Activated T-cell treated with anti-CD3 and anti-CD28 coated beads for 4 hours (primary cell): Measurements from ENCODE around the gene APEX1.
"Not testable (repeated sequence)": the region's sequence is repeated elsewhere in the genome, so short reads cannot be mapped to it uniquely, and the experiment has no call there.

Experiments
- DNase-seq: peaks from one replicate; pipeline ENCODE4 v3.0.0-alpha.2; 2020

APEX1 gene

DNA sequence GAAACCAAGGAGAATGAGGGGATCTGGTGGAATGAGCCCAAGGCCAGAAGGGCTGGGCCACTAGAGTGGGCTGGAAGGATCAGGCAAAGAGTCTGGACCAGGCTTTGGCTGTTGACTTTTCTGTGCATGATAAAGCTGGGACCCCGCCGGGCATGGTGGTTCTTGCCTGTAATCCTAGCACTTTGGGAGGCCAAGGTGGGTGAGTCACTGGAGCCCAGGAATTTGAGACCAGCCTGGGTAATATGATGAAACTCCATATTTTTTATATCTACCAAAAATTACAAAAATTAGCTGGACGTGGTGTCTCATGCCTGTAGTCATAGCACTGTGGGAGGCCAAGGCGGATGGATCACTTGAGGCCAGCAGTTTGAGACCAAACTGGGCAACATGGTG, 18.7 kb upstream of the APEX1 start:
- no peak for DNase-seq

DNA sequence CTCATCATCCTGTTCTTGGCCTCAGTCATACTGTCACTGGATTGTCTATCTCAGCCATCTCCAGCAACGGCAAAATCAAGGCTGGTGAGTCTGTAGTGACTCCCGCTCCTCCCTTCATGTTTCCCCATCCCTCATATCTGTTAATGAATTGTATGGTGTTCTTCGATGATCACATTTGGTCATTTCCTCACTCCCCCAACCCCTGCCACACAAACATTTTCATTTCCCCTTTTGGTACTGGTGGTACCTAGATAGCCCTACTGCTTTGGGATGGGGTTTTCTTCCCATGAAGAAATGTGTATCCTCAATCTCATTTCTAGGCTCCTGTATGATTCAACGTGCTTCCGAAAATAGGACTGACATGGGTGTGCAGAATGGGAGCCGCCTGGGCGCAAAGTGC, 16.4 kb upstream of the APEX1 start:
- no peak for DNase-seq

DNA sequence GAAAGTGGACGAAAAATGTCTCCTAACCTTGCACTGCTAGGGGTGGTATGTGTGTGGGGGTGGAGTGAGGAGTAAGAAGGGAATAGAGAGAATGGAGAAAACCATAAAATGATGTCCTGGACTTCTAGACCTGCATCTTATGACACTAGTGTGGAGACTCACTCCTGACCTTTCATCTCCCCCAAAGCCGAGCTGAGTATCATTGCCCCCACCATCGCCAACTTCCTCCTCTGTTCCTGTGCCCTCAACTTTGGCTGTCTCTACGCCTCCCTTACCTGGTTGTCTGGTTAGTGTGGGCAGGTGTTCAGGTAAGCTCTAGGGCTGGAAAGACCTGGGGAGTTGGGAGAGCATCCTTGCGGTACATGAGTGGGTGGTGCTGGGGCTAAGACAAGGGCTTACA, 14.6 kb upstream of the APEX1 start:
- DNase-seq = no peak

DNA sequence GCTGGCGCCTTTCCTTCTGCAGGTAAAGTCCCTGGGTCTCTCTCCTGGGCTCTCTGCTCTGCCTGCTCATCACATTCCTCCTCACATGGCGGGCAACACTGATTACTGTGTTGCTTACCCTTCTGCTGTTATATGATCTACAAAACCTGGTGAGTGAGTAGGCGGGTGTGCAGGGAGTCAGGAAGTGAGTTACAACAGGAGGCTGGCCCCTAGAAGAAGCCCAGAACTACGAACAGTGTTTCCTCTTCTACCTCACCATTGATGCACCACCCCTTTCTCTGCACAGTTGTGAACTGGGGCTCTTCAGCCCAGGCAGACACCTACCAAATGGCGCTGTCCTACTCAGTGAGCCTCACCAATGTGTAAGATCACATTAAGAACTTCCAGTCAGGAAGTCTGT, 14.1 kb upstream of the APEX1 start:
- no peak for DNase-seq

DNA sequence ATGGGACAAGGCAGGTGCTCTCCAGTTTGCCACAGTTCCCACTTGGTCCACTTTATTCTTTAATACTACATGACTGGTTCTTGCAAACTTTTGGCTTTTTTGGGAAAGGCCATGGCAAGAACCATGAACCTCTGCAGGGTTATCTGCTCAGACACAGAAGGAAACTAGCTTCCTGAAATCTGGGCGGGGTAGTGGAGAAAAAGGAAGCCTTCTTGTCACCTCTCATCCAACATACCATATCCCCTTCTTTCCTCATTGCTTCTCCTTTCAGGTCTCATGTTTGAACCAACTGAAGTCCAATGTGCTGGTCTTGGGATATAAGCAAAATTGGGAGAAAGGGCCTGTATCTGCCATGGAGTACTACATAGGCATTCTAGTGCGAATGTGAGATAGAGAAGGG, 13.6 kb upstream of the APEX1 start:
- DNase-seq = no peak

DNA sequence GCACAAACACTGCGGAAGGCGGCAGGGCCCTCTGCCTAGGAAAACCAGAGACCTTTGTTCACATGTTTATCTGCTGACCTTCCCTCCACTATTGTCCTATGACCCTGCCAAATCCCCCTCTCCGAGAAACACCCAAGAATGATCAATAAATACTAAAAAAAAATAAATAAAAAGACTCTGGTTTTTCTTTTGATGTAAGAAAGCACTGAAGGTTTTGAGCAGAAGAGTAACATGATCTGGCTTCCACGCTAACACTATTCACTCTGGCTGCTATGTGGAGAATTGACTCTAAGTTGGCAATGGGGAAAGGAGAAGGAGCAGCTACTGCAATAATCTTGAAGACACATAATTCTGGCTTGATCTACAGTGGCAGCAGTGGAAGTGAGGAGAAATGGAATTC, 11.4 kb upstream of the APEX1 start:
- DNase-seq = not testable (repeated sequence)

DNA sequence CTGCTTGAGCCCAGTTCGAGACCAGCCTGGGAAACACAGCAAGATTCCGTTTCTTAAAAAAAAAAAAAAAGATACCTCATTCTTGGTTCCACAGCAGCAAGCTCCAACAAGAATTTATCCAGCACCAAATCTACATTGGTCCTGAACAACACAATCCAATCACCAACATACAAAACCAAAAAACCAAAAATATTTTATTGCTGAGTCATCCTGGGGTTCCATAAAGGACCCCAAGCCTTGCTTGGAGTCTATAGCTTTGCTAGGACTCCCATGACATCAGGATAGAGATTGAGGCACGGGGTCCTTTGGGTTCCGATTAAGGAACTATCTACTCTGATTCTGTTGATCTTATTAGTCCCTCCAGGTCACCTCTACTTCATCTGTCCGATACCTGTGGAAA, 8.1 kb upstream of the APEX1 start:
- no peak for DNase-seq

DNA sequence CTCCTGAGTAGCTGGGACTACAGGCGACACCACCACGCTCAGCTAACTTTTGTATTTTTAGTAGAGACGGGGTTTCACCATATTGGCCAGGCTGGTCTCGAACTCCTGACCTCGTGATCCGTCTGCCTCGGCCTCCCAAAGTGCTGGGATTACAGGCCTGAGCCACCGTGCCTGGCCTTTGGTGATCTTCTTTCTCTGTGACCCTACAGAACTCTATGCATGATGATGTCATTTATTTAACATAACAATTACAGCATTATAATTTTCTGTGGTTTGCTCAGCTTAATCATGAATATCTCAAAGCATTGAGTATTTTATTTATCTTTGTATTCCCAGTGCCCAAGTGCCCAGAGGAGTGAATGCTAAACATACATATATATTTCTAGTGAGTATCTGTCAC, 2.2 kb upstream of the APEX1 start:
- not testable (repeated sequence) for DNase-seq

DNA sequence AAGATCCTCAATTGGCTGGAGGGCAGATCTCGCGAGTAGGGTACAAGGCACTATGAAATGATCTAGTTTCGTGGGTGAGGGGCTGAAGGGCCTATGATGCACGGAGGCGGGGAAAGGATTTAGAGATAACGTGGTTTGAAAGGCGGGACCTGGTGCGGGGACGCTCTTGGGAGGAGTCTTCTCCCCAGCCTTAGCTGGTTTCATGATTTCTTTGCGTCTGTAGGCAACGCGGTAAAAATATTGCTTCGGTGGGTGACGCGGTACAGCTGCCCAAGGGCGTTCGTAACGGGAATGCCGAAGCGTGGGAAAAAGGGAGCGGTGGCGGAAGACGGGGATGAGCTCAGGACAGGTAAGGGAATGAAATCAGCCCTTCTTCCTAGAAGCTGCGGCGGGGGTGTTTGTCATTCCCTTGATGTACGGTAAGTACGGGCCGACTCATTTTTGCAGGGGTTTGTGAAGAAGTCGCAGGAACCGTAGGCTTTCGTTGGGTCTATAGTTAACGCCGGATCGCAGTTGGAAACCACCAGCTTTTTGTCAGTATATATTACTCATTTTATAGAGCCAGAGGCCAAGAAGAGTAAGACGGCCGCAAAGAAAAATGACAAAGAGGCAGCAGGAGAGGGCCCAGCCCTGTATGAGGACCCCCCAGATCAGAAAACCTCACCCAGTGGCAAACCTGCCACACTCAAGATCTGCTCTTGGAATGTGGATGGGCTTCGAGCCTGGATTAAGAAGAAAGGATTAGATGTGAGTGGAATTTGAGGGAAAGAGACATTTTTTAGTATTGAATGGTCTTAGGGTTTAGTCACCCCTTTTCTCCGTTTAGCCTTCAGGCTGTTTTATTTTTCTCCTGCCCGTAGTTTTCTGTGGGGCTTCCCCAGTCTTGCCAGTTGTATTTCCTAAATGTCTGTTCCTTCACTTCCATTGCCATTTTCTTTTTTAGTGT, 602 bp downstream of the APEX1 start:
- DNase-seq = peak; percentile 31

DNA sequence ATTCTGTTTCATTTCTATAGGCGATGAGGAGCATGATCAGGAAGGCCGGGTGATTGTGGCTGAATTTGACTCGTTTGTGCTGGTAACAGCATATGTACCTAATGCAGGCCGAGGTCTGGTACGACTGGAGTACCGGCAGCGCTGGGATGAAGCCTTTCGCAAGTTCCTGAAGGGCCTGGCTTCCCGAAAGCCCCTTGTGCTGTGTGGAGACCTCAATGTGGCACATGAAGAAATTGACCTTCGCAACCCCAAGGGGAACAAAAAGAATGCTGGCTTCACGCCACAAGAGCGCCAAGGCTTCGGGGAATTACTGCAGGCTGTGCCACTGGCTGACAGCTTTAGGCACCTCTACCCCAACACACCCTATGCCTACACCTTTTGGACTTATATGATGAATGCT, 1.9 kb downstream of the APEX1 start:
- no peak for DNase-seq

DNA sequence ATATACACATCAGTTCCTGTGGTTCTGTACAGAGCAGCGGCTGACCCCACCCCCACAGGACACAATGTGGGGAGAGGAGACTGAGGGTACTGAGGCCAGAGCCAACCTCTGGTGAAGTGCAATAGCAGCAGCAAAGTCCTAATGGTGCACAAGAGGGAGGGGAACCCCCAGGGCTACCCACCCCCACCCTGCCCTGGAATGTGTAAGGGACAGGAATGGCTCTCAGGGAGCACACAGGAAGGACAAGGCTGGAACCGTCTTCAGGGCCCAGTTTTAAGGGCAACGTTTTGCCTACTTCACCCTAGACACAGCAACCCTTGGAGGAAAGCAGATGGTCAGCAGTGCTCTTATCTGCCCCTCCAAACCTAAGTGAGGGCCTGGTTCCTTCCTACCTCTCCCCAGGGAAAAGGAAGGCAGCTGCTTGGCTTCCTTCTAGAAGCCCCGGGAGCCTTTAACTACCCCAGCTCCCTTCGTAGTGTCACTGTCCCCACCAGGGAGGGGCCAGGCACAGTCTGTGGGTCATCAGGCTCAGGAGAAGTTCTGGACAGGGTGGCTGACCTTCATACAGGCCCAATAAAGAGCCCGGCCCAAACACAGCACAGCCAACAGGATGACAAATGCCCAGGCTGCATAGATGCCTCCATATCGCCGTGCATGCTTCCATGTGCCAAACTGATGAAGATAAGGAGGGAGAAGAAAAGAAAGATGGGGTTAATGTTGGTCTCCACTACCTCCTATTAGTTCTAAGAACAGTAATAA, 3.2 kb downstream of the APEX1 start:
- no peak for DNase-seq

DNA sequence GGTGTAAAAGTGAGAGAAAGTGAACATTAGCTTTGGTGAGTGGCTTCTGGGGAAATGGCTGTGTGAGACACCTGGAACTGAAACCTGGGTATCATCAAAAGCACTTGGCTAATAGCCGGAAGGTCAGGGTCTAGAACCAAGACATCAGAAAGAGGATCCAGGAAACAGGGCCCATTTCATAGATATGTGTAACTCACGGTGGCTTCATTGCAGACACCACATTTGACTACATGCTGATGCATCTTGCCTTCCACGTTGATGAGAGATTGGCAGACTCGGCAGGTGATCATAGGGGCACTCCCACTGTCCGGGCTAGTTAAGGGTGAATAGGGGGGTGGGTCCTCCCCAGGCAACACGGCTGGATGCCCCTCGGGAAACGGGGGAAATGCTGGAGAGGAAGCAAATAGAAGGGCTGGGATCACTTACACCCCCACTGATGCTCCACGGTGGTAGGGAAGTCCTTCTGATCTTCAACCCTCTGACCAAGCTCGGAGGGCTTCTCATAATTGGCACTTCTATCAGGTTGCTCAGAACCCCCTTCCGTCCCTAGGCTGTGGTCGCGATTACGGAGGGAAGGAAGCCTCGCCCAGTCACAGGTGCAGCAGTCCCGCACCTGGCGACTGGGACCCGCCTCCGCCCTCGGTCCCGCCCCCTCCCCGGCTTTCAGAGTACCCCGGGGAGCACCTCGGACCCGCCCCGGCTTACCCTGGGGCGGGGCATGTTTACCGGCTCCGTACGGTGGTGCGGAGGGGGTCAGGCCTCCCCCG, 5.6 kb downstream of the APEX1 start:
- peak; percentile 39 for DNase-seq

DNA sequence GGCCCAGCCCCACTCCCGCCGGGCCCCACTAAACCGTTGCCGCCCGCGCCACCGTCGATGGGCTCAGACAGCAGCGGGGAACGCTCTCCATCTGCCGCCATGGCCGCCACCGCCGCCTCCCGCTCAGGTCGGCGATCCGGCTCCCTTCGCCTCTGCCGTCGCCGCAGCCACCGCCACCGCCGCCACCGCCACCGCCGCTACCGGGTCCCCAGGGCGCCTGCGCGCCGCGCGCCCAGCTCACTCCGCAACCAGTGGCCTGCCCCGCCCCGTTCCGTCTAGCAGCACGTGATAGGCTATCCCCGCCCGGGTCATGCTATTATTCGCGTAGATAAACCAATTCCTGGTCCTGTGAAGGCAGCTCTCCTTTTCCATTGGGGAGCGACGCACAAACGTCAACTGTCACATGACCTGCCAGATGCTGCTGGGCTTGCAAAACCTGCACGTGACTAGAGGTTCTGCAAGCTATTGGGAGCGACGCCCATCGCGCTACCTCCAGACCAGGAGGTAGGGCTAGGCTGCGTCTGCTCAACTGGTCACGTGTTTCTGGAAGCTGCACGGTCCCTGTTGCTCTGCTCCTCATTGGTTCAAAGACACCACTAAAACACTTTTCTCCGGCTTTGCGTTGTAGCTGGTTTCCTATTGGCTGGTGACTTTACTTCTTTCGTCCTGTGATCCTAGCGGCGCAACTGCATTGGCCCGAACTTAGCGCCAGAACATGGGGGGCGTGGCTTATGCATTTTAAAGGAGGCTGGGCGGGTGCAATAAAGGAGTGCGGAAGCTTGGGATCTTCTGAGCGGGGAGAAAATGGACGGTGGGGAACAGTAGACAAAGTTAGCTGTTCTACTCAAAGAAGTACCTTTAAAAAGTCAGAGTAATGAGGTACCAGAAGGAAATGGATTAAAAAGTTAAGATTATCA, 6.5 kb downstream of the APEX1 start, which contains the start of gene PIP4P1:
Gene PIP4P1 (minus strand): TSS at position 210 of the 917 bp plus-strand sequence. CDS start 109 bp downstream, at position 101.
- peak; percentile 96 for DNase-seq

DNA sequence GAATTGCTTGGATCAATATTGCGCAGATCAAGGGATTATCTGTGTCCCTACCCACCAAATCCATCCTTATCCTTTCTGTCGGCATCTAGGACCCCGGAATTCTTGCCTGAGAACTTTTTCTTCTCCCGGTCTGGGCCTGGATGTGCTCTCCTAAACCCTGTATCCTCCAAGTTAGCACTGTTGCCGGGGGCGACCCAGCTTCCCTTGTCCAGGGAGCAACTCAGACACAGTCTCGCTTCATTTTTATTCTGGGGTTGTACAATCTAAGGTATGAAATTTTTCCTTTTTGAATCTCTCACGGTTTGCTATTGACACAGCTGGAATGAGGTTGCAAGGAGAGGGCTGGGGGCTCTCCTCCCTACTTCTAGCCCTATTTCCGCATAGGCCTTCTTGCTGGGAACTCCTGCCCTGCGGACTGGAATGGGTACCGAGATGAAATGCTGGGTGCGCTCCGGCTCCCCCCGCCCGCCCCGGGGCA, 13.8 kb downstream of the APEX1 start:
- DNase-seq = no peak

DNA sequence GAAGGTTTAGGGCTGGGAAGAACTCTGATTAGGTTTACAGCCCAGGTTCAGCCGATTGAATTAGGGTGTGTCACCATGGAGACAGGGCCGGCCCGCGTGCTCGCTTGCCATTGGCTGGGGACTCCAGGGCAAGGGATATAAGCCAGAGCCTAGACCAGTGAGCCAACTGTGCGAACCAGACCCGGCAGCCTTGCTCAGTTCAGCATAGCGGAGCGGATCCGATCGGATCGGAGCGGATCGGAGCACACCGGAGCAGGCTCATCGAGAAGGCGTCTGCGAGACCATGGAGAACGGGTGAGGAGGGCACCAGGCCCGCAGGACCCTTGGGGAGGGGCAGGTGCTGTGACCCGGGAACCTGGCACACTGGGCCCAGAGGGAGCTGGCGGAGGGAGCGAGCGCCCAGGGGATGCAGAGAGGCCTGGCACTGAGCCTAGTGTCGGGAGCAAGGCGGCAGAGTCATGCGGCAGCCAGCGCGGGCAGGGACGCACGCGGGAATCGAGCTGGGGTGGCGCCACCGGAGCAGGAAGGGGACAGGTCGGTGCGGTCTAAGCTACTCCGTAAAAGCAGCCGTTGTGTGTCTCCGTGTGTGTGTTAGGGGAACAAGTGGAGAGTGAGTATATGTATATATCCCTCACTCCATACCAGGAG, 14.3 kb downstream of the APEX1 start, which contains the start of gene PNP:
Gene PNP (plus strand): TSS at position 165 of the 648 bp plus-strand sequence. CDS start 119 bp downstream, at position 284.
- peak; percentile 76 for DNase-seq

DNA sequence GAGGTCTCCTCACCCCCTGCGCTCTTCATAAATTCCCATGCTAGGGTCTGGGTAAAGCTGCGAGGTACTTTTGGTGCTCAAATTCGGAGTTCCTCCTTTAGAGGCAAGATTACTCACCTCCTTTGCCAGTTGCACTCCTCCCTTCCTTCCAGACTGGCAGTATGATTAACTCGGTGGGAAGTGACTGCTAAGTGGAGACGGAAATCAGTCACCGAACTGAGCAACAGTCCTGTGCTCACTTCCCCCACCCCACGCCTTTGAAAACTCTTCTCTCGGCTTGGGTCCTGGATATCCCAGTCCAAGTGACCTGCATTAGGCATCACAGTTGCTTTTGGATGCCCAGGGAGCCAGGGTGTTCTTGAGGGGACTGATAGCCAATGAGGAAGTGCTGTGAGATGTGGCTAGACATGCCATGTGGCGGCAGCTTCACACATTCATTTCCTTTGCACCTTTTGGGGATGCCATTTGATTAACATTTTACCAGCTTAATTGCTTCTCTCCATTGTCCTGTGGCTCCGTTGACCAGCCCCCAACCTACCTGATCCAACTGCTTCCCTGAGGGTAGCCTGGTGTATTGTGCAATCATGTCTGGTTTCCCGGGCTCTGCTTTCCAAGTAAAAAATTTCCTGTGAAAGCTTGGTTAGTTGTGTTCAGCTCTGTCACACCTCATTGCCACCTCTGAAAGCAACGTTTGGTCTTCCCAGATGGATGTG, 15.0 kb downstream of the APEX1 start:
- peak; percentile 51 for DNase-seq

DNA sequence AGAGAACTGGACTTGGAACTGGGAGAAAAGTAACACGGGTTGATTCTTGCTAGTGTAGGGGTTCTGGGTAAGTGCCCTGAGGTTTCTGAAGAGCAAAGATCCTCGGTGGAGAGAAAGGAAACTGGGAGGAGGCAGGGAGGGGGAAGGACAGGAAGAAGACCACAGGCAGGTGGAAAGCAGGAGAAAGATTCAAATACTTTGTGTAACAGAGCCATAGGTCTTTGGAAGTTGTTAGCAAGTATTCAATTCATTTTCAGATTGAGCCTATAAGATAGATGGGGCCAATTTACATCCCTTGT, 15.5 kb downstream of the APEX1 start:
- DNase-seq = no peak

DNA sequence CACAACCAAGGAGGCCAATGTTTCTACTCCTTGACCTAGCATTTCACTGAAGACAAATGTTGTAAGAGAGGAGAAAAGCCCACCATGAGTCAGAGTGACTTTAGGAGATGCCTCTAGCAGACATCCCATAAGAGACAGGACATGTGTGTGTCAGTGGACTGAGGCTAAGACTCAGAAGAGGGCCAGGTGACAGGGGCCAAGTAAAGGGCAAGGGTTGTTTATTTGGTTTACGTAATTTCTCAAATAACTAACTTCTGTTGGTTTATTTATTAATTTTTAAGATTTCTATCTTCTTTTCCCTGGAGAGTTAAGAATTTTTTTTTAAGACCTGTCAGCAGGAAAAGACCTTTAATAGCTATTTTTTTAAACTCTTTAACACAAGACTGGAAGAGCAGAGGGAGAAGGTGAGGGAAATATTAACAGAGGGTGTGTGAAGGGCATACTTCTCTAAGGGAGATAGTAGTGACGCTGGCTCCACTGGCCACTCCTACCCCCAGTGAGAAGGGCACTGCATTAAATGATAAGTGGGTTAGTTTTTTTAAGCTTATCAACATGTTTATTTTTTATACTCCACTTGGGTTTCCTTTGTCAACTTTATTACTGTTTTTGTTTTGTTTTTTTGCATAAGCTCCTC, 17.6 kb downstream of the APEX1 start:
- DNase-seq = no peak

DNA sequence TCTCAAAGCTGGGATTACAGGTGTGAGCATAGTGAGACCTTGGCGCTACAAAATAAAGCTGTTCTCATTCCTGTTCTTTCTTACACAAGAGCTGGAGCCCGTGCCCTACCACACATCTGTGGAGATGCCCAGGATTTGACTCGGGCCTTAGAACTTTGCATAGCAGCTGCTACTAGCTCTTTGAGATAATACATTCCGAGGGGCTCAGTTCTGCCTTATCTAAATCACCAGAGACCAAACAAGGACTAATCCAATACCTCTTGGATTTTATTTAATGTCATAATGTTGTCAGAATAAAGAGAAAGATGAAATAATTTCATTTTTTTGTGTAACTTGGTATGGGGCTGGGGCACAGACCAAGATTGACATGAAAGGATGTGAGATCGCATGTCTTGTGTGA, 21.8 kb downstream of the APEX1 start:
- no peak for DNase-seq

DNA sequence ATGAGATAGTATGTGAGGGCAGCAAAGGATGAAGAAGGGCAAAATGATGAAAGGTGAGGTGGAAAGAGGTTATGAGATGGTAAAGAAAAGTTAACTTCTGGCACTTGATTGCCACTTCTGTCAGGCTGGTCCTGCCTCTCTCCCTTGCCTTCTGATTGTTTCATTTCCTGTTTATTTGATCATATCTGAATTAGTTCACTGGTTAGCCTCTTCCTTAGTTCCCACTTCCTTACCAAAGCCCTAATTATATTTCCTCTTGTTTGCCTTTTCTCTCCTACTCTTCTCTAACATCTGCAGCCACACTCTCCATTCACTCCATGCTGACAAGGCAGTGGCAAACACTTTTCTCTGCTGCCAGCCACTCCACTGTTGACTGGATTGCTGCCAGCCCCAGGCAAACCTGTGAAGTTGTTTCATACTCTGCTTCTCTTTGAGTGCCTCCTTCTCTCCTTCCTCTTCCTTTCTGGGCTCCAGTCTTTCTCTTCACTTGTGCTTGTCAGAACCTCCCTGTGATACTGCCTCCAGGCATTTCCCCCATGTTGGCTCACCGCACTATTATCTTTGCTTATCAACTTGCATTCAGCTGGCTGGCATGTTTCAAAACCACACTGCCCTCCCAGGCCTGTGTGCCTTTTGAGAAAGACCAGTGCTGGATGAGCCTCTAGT, 22.3 kb downstream of the APEX1 start:
- DNase-seq = no peak
